ENCODE data around the gene BPIFA3.

BPIFA3 gene

DNA sequence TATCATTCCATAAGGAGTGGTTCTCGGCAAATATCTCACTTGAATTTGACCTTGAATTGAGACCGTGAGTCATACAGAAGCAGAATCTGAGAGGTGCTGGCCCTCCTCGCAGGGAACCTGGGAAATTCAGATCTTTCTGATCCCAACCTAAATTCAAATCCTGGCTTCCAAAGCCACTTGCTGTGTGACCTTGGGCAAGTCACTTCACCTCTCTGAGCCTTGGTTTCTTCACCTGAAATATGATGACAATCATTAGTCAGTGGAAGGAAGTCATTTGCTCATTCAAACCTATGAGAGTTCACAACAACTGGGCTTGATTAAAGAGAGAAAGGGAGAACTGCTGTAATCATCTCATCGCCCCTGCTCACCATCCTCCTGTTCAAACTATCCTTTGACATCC is 7.2 kb downstream of the BPIFA3 start:
- DNase-seq (ENCODE audit: low read depth): no peak

DNA sequence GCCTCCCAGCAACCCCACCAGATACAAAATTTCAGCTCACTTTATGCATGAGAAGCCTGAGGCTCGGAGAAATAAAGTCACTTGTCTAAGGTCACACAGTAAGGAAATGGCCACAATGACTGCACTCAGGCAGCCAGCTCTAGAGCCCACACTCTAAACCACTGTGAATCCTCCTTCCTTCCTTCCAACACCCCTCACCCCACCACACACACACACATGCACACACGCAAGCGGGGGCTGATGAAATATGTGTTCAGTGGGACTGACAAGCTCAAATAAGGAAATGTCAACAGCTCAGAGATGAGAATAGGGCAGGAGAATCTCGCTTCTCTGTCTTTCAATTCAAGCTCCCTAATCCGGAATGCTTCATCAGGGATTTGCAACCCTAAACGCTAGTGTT is 12.7 kb downstream of the BPIFA3 start:
- no peak for DNase-seq (ENCODE audit: low read depth)

DNA sequence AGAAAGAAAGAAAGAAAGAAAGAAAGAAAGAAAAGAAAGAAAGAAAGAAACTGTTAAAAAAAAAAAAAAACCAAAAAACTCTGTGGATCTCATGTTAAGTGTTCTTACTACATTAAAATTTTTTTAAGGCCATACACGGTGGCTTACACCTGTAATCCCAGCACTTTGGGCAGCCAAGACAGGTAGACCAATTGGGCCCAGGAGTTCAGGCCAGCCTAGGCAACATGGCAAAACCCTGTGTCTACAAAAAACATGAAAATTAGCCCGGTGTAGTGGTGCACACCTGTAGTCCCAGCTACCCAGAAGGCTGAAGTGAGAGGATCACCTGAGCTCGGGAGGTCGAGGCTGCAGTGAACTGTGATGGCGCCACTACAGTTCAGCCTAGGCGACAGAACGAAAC is 14.1 kb downstream of the BPIFA3 start:
- no peak for DNase-seq (ENCODE audit: low read depth)

DNA sequence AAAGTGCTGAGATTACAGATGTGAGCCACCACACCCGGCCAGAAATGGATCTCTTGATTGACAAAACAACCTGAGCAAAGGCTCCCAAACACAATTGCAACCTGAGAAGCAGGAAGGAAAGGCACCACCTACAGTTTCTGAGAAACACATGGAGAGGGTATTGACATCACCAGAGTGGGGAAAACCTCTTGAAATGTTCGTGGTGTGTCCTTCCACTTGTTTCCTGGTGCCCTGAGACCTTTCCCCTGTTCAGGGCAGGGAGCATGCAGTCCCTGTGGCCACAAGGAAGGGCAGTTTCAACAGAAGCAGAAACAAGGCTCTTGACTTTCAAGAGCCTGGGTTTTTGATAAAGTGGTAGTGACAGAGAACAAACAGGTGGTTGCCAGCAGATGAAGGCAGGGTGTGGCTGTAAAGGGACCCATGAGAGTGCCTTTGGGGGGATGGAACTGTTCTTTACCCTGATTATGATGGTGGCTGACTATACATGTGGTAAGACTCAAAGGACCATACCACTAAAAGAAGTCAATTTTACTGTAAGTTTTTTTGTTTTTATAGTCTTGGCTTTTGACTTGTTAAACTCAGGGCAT is 15.4 kb downstream of the BPIFA3 start:
- DNase-seq (ENCODE audit: low read depth): no peak

DNA sequence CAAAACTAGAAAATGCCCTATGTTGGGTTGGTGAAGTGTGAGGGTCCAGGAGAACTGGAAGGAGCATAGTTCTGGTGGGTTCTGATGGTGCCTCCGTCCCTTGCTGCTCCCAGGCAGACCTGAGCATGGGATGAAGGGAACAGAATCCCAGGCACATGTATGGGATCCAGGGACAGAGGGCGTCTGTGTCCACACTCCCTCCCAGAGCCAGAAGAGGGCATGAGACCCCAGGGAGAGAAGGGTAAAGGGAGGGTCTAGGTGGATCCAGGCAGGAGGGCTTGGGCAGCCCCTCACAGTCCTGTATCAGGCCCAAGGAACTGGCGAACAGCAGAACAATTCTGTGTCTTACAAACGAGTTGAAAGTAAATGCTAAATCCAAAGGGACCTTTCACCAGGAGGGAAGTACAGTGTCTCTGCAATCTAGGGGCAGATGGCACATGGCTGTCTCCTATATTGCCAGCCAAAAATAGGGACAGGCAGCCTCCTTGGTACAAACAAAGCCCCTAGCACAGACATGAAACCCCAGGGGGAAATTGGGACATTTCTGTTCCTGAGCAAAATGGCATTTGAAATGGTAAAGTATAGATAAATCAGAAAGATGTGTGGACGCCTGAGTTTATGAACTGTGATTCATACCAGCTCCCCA is 16.1 kb downstream of the BPIFA3 start:
- DNase-seq (ENCODE audit: low read depth): no peak

DNA sequence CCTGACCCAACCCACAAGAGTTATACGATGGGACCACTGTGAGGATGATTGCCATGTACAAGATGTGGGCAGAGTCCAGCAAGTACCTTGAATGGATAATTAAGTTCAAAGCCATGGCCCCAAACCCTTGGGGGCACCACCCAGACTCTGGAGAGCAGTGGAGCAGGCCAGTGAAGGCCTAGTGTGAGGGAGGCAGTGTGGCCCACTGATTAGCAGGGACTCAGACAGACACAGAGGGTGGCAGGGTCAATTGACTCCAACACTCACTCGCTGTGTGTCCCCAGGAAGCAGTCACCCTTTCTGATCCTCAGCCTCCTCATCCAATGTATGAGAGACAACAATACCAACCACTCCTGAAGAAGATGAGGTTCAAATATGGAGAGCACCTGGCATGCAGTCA is 16.9 kb downstream of the BPIFA3 start:
- DNase-seq (ENCODE audit: low read depth): no peak

DNA sequence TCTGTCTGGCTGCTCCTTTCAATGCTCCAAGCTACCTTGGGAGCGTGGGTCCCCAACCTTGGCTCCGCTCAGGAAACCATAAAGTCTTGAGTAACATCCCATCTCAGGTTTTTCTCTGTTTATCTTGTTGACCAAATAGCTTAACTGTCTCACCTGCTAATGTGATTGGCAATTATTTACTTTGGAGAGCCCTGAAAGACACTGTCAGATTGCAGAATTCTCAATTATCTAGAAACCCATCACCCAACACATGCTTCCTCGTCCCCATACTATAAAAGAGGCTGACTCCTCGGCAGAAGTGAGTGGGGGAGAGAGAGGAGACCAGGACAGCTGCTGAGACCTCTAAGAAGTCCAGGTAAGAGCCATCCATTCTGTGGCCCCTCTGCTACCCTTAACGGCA is 18.5 kb downstream of the BPIFA3 start, which contains the start of gene BPIFA1:
Gene BPIFA1 (plus strand): TSS at position 301 of the 400 bp plus-strand sequence. CDS start 1,716 bp downstream, outside the sequence.
- DNase-seq (ENCODE audit: low read depth): no peak

DNA sequence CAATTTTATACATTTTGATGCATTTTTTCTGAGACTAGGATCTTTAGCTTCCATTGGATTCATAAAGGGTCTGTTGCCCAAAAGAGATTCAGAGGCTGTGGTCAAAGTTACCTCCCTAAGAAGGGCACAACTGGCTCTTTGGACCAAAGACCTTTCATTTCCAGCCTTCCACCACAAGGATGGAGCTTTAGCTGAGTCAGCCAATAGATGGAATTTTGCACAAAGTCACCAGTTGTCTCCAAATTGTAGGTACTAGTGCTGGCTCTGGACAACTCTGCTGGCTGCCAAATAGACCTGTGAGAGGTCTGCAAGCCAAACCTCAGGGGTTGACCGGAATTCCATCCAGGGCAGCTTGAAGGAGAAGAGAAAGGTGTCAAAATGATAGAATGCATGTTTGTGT is 19.2 kb downstream of the BPIFA3 start:
- DNase-seq (ENCODE audit: low read depth): no peak

DNA sequence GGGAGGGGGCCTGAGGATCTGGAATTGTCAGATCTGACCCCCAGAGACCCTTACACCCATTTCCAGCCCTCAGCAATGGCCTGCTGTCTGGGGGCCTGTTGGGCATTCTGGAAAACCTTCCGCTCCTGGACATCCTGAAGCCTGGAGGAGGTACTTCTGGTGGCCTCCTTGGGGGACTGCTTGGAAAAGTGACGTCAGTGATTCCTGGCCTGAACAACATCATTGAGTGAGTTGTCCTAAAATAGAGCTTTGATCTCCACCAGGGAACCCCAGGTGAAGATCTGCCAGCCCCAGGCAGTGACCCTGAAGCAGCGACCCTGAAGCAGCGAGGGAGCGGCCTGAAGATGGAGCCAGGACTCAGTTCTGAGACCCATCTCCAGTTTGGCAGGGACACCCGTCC is 20.8 kb downstream of the BPIFA3 start:
- no peak for DNase-seq (ENCODE audit: low read depth)

DNA sequence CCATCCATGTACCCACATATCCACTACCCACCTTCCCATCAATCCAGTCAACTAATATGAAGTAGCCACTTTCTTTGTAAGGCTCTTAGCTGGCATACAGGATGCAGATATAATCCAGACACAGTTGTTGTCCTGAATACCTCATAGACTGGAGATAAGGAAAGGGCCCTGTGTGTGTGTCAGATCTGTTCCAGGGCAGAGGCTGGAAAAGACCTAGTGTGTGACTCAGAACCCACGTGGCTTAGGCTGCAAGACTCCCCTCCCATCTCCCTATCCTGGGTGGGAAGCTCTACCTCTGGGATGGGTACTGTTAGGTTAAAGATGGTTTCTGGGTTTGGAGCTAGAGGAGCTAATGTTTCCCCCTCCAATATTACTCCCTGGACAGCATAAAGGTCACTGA is 22.3 kb downstream of the BPIFA3 start:
- DNase-seq (ENCODE audit: low read depth): no peak

DNA sequence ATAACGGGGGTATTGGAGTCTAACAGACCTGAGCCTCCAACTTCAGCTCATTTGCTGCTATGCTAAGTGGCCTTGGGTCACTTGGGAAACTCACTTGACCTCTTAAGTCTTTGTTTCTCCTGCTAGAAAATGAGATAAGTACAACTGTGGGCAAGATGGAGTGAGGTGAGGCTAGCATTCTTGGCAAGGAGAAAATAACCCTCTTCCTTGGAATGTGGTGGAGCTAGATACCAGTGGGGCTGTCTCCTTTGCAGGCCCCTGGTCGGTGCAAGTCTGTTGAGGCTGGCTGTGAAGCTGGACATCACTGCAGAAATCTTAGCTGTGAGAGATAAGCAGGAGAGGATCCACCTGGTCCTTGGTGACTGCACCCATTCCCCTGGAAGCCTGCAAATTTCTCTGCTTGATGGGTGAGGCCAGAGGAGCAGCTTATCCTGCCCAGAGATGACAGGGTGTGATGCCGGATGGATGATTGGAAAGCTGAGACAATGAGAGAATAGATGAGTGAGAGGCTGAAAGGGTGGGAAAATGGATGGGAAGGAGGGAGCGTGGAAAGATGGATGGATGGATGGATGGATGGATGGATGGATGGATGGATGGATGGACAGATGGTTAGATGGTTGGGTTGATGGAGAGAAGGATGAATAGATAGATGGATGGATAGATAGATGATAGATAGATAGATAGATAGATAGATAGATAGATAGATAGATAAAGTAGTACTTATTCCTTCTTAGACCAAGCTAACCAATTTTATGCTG is 23.0 kb downstream of the BPIFA3 start:
- no peak for DNase-seq (ENCODE audit: low read depth)

DNA sequence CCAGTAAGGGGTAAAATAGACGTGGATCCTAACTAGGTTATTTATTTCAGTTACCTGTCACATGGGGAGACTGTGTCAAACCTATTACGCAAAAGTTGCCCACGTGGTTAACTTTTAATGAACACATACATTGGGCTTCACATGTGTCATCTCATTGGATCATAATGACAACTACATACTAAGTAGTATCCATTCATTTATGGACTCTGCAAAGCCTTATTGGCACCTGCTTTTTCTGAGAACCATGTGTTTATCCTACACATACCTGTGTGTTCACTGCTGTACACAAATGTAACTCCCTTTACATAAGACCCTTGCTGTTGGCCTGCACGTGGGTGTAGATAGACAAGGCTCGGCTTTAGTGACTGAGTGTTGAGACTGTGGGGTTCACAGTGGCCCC is 23.8 kb downstream of the BPIFA3 start:
- DNase-seq (ENCODE audit: low read depth): no peak

DNA sequence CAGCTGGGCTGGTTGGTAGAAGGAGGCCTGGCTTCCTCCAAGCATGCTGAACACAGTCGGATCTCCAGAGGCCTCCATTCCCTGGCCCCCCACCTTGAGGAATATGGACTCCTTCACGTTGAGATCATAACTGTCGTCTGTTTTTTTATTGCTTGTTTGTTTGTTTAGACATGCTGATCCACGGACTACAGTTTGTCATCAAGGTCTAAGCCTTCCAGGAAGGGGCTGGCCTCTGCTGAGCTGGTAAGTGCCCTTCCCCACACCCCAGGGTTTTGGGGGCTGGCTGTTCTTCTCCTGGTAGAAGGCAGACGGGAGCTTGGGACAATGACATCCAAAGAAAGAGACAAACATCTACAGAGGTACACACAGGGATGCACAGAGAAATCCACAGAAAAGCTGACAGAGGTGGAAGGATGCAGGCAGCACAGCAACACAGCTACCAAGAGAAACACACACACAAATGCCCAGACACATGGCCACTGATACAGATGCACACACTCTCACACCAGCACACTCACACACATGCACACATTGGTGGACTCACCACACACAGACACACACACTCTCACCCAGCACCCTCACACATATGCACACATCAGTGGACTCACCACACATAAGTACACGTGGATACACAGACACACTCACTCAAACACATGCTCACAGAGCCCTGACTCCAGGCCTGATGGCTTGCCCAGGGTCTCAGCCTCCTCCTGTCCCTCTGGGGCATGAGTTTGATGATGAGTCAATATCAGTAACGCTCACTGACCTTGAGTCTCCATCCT is 25.4 kb downstream of the BPIFA3 start:
- no peak for DNase-seq (ENCODE audit: low read depth)

DNA sequence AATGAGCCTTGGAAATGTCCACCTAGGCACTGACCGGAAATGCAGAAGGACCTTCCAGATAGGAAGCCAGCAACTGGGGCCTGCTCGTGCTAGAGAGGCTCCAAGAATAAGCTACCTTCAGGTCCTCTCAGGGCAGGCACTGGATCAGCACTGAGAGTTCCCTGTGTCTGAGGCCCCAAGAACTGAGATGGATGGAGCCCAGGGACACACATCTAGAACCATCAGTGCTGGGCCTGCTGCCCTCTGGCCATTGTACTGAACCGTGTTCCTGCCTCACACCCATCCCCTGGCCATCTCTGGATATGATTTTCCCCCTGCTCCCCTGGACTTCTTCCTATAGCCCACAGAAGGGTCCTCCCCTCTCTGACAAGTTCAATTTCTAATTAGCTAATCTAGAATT is 28.9 kb downstream of the BPIFA3 start:
- no peak for DNase-seq (ENCODE audit: low read depth)

DNA sequence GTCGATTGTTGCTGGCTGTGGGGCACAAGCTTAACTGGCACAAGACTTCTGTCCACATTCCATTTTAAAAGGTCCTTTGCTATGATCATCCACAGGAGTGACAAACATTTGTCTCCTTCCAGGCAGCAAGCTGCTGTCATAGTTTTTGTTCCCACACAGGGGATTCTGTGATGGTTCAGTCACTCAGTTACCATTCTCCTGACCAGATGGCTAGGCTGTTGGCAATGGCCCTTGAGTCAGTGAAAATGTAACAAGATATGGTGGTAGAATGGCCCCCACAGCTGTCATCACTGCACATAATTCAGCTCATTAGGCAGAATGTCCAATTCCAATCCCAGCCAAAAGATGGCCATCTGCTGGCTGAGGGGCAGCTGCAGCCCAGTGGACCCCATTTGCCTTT is 32.3 kb downstream of the BPIFA3 start:
- DNase-seq (ENCODE audit: low read depth): no peak

DNA sequence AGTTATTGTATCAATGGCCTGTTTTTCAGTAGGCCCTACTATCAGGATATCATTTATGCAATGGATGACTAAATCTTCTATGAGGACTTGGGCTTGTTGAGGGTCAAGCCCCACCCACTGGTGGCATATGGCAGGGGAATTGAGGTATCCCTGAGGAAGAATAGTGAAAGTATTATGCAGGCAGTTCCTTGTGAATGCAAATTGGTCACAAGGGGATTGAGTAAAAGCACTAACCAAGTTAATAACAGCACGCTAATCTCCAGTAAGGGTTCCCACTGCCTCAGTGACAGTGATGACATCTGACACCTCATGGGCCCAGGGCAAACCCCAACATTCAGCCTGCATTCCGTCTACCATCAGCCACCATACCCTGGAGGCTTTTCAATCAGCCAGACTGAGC is 33.5 kb downstream of the BPIFA3 start:
- no peak for DNase-seq (ENCODE audit: low read depth)

DNA sequence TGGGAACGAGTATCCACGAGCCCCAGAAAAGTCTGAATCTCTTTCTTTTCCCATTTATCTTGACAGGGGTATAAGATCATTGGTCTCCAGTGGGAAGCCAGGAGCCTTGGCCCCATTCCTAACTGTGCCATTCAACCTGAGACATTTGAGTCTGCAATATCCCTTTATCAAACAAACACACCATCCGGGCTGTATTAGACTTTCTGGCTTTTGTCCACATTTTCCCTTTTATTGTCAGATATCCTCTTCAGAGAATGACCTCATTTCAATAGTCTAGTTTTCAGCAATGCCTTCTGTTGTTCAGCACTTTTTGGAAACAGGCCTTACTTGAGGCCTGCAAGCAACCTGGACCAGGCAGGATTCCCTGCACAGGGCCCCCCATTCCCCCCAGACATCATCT is 34.3 kb downstream of the BPIFA3 start:
- no peak for DNase-seq (ENCODE audit: low read depth)

DNA sequence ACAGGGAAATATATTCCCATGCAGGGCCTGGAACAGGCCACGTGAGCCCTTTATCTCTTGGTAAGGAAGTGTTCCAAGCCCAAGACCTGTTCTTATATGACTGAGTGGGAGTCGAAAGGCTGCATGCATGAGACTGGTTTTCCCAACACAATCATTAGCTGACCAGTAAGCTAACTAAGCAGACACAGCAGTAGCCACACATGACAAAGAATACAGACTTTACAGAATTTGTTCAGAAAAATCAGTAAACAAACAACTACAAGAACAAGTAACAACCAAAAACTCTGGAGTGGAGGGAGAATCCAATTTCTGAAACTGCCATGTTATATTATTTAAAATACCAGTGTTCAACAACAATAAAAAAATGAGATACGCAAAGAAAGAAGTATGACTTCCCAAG is 35.3 kb downstream of the BPIFA3 start:
- no peak for DNase-seq (ENCODE audit: low read depth)

DNA sequence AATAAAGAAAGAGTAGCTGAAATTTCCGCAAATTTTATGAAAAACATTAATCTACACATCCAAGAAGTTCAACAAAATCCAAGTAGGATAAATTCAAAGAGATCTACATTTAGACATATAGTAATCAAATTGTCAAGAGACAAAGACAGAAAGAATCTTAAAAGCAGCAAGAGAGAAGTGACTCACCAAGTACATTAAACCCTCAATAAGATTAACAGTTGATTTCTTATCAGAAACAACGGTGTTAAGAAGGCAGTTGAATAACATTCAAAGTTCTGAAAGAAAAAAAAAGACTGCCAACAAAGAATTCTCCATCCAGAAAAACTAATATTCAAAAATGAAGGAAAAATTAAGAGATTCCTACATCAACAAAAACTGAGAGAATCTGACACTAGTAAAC is 37.9 kb downstream of the BPIFA3 start:
- DNase-seq (ENCODE audit: low read depth): no peak

DNA sequence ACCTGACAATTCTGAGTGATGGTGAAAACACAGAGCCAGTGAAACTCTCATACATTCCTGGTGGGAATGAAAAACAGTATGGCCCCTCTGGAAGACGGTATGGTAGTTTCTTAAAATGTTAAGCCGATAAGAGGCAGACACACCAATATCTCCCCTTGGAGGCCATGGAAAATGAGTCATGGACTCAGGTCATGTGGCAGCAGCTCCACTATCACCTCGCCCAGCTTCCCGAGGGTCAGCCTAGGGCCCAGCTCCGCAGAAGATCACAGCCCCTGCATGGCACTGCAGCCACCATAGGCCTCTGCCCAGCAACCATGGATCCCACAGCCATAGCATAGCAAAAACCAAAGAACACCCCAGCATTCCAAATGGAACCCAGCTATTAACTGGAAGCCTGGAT is 40.1 kb downstream of the BPIFA3 start:
- no peak for DNase-seq (ENCODE audit: low read depth)

DNA sequence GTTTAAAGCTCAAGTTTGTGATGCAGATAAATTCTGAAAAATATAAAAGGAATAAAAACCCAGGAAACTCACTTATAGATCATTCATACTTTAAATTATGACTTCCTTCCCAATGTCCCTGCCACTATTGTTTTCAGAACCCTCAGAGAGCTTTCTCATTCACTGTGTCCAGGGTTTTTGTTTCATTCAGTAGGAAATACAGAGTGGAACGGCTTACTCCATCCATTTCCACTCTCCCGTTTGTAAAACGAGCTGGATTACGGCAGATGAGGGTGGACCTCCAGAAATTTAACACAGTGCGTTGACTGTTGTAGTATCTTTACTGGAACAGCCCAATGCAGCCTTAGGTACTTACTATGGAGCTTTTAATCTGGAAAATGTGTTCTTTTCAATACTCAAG is 42.2 kb downstream of the BPIFA3 start:
- no peak for DNase-seq (ENCODE audit: low read depth)

DNA sequence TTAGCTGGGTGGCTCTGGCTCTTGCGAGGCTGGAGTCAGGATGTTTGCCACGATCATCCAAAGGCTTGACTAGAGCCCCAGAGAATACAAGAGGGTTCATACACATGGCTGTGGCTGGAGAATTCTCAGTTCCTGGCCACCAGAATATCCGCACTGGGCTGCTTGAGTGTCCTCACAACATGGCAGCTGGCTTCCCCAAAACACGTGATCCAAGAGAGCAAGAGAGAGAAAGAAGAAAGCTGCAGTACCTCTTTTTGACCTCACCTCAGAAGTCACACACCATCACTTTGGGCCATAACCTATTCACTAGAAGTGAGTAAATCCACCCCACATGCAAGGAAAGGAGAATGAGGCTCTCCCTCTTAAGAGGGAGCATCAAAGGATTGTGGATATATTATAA is 44.3 kb downstream of the BPIFA3 start:
- no peak for DNase-seq (ENCODE audit: low read depth)

DNA sequence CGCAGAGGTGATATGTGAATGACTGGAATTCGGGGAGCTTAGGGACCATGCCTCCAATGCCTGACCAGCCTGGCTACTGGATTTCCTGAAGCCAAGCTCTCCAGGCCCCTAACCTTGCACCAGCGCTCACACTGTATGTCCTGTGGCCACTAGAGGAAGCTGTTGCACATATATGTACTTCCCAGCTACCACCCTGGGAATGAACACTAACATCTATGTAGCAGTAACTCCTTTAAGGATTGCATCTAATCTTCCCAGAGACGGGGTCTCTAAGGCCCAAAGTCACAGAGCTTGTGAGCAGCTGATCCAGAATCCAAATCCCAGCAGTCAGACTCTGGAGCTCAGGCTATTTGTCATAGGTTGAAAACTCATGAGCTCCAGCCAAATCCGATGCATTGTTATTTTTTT is 45.5 kb downstream of the BPIFA3 start:
- peak; percentile 23 for DNase-seq (ENCODE audit: low read depth)

Measured in fibroblast of the conjunctiva (primary cell).